GM12878 (cell line): Measurements from ENCODE around the gene MYO7B. TPM values are rescaled to one million over a fixed set of nuclear protein-coding genes. Genes with fewer than 3 reads are reported as not detected.

Experiments
- ATAC-seq: fragments of 200-7000 bp; cut with Tn5 transposase; 3 replicates; pipeline ENCODE4 v1.9.1; 2020; ENCODE audit warnings: mild to moderate bottlenecking, moderate library complexity
- BruUV-seq: library from RNA; stranded (reverse); fragments of 400-500 nt; replicated peaks from 2 replicates; lab custom pipeline; 2021; lab: Mats Ljungman, UMichigan
- CTCF ChIA-PET: fragments of 300-600 bp; sonication (Branson Sonifier 250); formaldehyde crosslinking; extraction: SDS; loops from one replicate; lab custom pipeline; 2021; ENCODE audit warnings: inconsistent platforms; lab: Yijun Ruan, JAX
- POLR2A ChIA-PET: fragments of 350-600 bp; formaldehyde crosslinking; extraction: SDS; loops from one replicate; lab custom pipeline; 2021; ENCODE audit warnings: inconsistent platforms; lab: Charles Lee
- RAD21 ChIA-PET: fragments of 300-600 bp; sonication (Branson Sonifier 250); formaldehyde crosslinking; loops from one replicate; lab custom pipeline; 2023; ENCODE audit warnings: antibody characterized with exemption; ENCODE audit not compliant: unreplicated experiment; lab: Charles Lee
- SMC1A ChIA-PET: fragments of 300-600 bp; sonication (Branson Sonifier 250); formaldehyde crosslinking; loops from one replicate; lab custom pipeline; 2023; ENCODE audit not compliant: unreplicated experiment, uncharacterized antibody; lab: Charles Lee
- DNase-seq: peaks from one replicate; pipeline ENCODE4 v3.0.0-alpha.2; 2011; ENCODE audit warnings: low read depth, low spot score
- FAIRE-seq: peaks from 3 replicates; lab custom pipeline; 2011; peaks lifted over from hg19 to GRCh38; lab: Jason Lieb, UNC
- H2AFZ ChIP-seq: 2 replicates; pipeline ENCODE4 v1.6.0; 2011; ENCODE audit warnings: low read depth, low read length, control low read depth; ENCODE audit not compliant: control insufficient read depth
- H3K27ac ChIP-seq: 2 replicates; pipeline ENCODE4 v1.5.1; 2011; ENCODE audit warnings: control low read depth; ENCODE audit not compliant: control insufficient read depth, insufficient read depth
- H3K27me3 ChIP-seq, 2 experiments: replicated peaks in 1 of 2; 2 replicates each; pipeline versions ENCODE4 v1.6.0 to v1.6.1; 2011; ENCODE audit warnings: low read length in 1 of 2; ENCODE audit not compliant: control insufficient read depth in 2 of 2, insufficient read depth in 2 of 2
- H3K36me3 ChIP-seq, 2 experiments: 2 replicates each; pipeline ENCODE4 v1.5.1; 2011; ENCODE audit warnings: low read length in 1 of 2; ENCODE audit not compliant: control insufficient read depth in 2 of 2, insufficient read depth in 2 of 2
- H3K4me1 ChIP-seq: 2 replicates; pipeline ENCODE4 v1.6.1; 2011; ENCODE audit warnings: mild to moderate bottlenecking, low read length, moderate library complexity, mixed read lengths; ENCODE audit not compliant: control insufficient read depth, insufficient read depth
- H3K4me2 ChIP-seq: 2 replicates; pipeline ENCODE4 v1.6.0; 2011; ENCODE audit warnings: control low read depth; ENCODE audit not compliant: control insufficient read depth, insufficient read depth
- H3K4me3 ChIP-seq: fragments of 200-600 bp; sonication (generic); 2 replicates; pipeline ENCODE4 v1.5.1; 2016
- H3K79me2 ChIP-seq: 2 replicates; pipeline ENCODE4 v1.6.0; 2011; ENCODE audit warnings: low read length; ENCODE audit not compliant: control insufficient read depth, insufficient read depth
- H3K9ac ChIP-seq: 2 replicates; pipeline ENCODE4 v1.8.0; 2011; ENCODE audit warnings: low read length, control low read depth, mixed read lengths; ENCODE audit not compliant: control insufficient read depth, insufficient read depth
- H3K9me3 ChIP-seq: replicated peaks from 3 replicates; pipeline ENCODE4 v1.5.1; 2011; ENCODE audit warnings: mild to moderate bottlenecking, low read length; ENCODE audit not compliant: control insufficient read depth, insufficient read depth
- H4K20me1 ChIP-seq: 2 replicates; pipeline ENCODE4 v1.6.0; 2011; ENCODE audit not compliant: control insufficient read depth, insufficient read depth
- ELK1 ChIP-seq: IDR thresholded peaks from 2 replicates; pipeline ENCODE4 v1.6.1; 2012; ENCODE audit warnings: low read depth, low read length, improper control_type of control experiment
- FOXK2 ChIP-seq: fragments of 450-650 bp; IDR thresholded peaks from 2 replicates; pipeline ENCODE4 v1.6.1; 2017; ENCODE audit warnings: mild to moderate bottlenecking, moderate library complexity
- HSF1 ChIP-seq: fragments of 150-350 bp; IDR thresholded peaks from 2 replicates; pipeline ENCODE4 v1.6.1; 2014; ENCODE audit warnings: mild to moderate bottlenecking, low read depth, low read length
- KDM1A ChIP-seq: fragments of 200-600 bp; sonication (generic); IDR thresholded peaks from 2 replicates; pipeline ENCODE4 v1.6.1; 2016; ENCODE audit warnings: borderline replicate concordance
- MYC ChIP-seq: IDR thresholded peaks from 2 replicates; pipeline ENCODE4 v1.6.1; 2011; ENCODE audit warnings: mild to moderate bottlenecking, low read length, moderate library complexity, inconsistent platforms; ENCODE audit not compliant: insufficient read depth, insufficient replicate concordance, insufficient read length, severe bottlenecking
- SUZ12 ChIP-seq: fragments of 200-600 bp; sonication (generic); IDR thresholded peaks from one replicate; pipeline ENCODE4 v1.6.1; 2018; ENCODE audit warnings: antibody characterized with exemption, mild to moderate bottlenecking; ENCODE audit not compliant: unreplicated experiment
- ZNF622 ChIP-seq: fragments of 450-650 bp; IDR thresholded peaks from 2 replicates; pipeline ENCODE4 v1.6.1; 2017; ENCODE audit warnings: mild to moderate bottlenecking, inconsistent platforms
- WGBS: methylation state at CpG from one replicate; pipeline ENCODE4 v1.1.6; 2016; ENCODE audit warnings: low lambda C conversion rate; ENCODE audit not compliant: insufficient replicate concordance, insufficient coverage; ENCODE audit errors: missing lambda C conversion rate; 5-methylcytosine and 5-hydroxymethylcytosine counted together
- in situ Hi-C: fragments of 300-500 bp; cut with MboI; formaldehyde crosslinking; loops from 9 replicates; pipeline ENCODE4 v1.14.3; 2018; ENCODE audit warnings: mixed read lengths
- intact Hi-C: fragments of 100-400 bp; cut with micrococcal nuclease; formaldehyde crosslinking; loops from one replicate; pipeline ENCODE4 v1.14.2; 2022; ENCODE audit not compliant: unreplicated experiment
- polyA plus RNA-seq, 11 experiments: library from polyadenylated mRNA; depleted of rRNA in 4 of 11; unstranded in 6 of 11; stranded (reverse) in 5 of 11; fragments of >200 nt; fragmentation: Nextera tagmentation in 4 of 11; fragmentation: Illumina TruSeq in 1 of 11; extraction: Ambion mirVana in 4 of 11; extraction: Trizol in 1 of 11; gene quantifications; 1 replicate in 1 of 11; 2 replicates in 10 of 11; pipeline versions ENCODE4 v1.2.1 to v1.2.3, GENCODE V29; 2011 to 2016; ENCODE audit warnings: inconsistent platforms in 2 of 11, missing spikeins in 2 of 11, low read depth in 1 of 11
- total RNA-seq, 4 experiments: library from RNA; depleted of rRNA in 3 of 4; stranded (reverse); fragments of >200 nt in 3 of 4; fragmentation: Illumina TruSeq in 1 of 4; extraction: Trizol in 1 of 4; gene quantifications; 2 replicates each; pipeline versions ENCODE4 v1.2.1 to v1.2.3, GENCODE V29; 2013 to 2021

MYO7B gene
- total and polyA plus RNA-seq, 10 of the 15 experiments (the other 5 are each of a cell fraction or from before 2014, with no cell fraction given), result 0.08 to 4.8 (median 1.2) TPM

- Histone ChIP-seq H3K9ac (no peak overlapping the region), H3K36me3 (no peaks in the 10 kb centered on the region), H4K20me1 (no peaks in the 10 kb centered on the region), H3K27me3 (no peaks in the 10 kb centered on the region), H3K79me2 (no peaks in the 10 kb centered on the region), H3K4me2 (no peak overlapping the region), H3K27ac (no peak overlapping the region), H3K4me3 (no peak overlapping the region), H3K4me1 (no peaks in the 10 kb centered on the region), H3K9me3 (no peaks in the 10 kb centered on the region), H2AFZ (no peak overlapping the region)
- no peak for FAIRE-seq
- TF ChIP-seq FOXK2, result no peak
- TF ChIP-seq HSF1, result no peak
- no peak for TF ChIP-seq SUZ12
- TF ChIP-seq MYC, result no peak
- TF ChIP-seq KDM1A, result no peak
- no peak for TF ChIP-seq ZNF622
- no peak for TF ChIP-seq ELK1
- ChIA-PET CTCF (interaction anchor here (4.5 kb wide), 1 partner anchor 56 kb away, joined by 90 read pairs; no protein-coding TSS in a partner anchor), POLR2A (interaction anchor here (0.5 kb wide), 1 partner anchor 274 kb away, joined by 3 read pairs; no protein-coding TSS in a partner anchor), SMC1A (no interaction called here), RAD21 (no interaction called here)
- in situ Hi-C loops (no loop called here), intact Hi-C loops (no loop called here)
- no TSS peak for BruUV-seq
- no peak for ATAC-seq
- 80% methylated on average over 10 of the region's 10 CpGs for WGBS
- no peak for DNase-seq
Measured at GRCh38 chr2:127594116-127594591, 58.7 kb downstream of the MYO7B start.
